ENCODE data around the gene PLOD1. TPM values are rescaled to one million over a fixed set of nuclear protein-coding genes. Genes with fewer than 3 reads are reported as not detected.

PLOD1 gene
- total and polyA plus RNA-seq, 2 of the 13 experiments (the other 11 are each of a cell fraction or from before 2014, with no cell fraction given): 70.1 to 318 TPM

DNA sequence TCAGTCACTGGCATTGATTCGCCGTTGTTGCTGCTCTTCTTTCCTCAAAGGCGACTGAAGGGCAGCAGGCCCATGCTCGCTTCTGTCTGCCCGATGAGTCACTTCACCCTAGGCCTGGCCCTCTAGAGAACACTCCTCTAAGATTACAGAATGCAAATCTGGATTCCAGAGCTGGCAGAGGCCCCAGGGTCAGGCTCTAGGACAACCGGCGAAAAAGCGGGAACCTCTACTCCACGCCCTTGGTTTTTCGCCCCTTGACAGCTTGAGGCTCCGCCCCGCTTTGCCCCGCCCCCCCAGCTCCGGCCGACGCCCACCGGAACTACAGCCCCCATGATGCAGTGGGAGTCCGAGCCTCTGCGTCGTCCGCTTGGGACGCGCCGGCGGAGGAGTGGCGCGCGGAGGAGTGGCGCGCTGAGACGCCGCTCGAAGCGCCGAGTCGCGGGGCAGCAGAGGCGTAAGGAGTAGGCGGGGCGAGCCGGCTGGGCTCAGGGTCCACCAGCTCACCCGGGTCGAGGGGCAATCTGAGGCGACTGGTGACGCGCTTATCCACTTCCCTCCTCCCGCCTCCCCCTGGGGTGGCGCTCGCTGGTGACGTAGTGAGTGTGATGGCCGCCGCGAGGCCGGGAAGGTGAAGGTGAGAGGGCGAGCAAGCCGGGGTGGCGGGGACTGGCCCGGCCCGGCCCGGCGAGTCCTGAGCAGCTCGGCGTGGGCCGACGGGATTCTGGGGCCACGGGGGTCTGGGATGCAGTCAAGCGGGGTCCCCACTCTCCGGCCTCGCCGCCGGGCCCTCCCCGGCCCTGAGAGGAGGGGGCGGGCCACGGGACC is 45.5 kb downstream of the PLOD1 start, which contains the start of gene MFN2 (continued):
- TF ChIP-seq KIAA2018 (CRISPR knock-in tag; IDR thresholded peaks at IDR 0.05; ENCODE audit: borderline replicate concordance) (no peak), HNF1B (CRISPR knock-in tag; IDR thresholded peaks at IDR 0.05) (peak; percentile 84), ZIK1 (CRISPR knock-in tag; IDR thresholded peaks at IDR 0.05; ENCODE audit: borderline replicate concordance, low read depth) (no peak), ZFP90 (CRISPR knock-in tag; IDR thresholded peaks at IDR 0.05; ENCODE audit: borderline replicate concordance) (peak; percentile 39; the same call in 1 of the 2 replicates), KDM5B (CRISPR knock-in tag; IDR thresholded peaks at IDR 0.05; ENCODE audit: borderline replicate concordance) (peak; percentile 25; the same call in 1 of the 2 replicates), ZSCAN21 (CRISPR knock-in tag; IDR thresholded peaks at IDR 0.05; ENCODE audit: borderline replicate concordance) (peak; percentile 78; the same call in 1 of the 2 replicates), FOXC1 (CRISPR knock-in tag; IDR thresholded peaks at IDR 0.05; ENCODE audit: borderline replicate concordance) (peak; percentile 36; the same call in 1 of the 2 replicates), CBX1 (IDR thresholded peaks at IDR 0.05; ENCODE audit: low read depth) (peak; percentile 79), ZNF709 (CRISPR knock-in tag; IDR thresholded peaks at IDR 0.05) (no peak)
- TF ChIP-seq, protein P1, sequence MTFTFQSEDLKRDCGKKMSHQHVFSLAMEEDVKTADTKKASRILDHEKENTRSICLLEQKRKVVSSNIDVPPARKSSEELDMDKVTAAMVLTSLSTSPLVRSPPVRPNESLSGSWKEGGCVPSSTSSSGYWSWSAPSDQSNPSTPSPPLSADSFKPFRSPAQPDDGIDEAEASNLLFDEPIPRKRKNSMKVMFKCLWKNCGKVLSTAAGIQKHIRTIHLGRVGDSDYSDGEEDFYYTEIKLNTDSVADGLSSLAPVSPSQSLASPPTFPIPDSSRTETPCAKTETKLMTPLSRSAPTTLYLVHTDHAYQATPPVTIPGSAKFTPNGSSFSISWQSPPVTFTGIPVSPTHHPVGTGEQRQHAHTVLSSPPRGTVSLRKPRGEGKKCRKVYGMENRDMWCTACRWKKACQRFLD (CRISPR knock-in tag; IDR thresholded peaks at IDR 0.05; ENCODE audit: borderline replicate concordance): no peak
- TF ChIP-seq, protein P2, sequence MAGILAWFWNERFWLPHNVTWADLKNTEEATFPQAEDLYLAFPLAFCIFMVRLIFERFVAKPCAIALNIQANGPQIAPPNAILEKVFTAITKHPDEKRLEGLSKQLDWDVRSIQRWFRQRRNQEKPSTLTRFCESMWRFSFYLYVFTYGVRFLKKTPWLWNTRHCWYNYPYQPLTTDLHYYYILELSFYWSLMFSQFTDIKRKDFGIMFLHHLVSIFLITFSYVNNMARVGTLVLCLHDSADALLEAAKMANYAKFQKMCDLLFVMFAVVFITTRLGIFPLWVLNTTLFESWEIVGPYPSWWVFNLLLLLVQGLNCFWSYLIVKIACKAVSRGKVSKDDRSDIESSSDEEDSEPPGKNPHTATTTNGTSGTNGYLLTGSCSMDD (CRISPR knock-in tag; IDR thresholded peaks at IDR 0.05): no peak
- TF ChIP-seq, protein P3, sequence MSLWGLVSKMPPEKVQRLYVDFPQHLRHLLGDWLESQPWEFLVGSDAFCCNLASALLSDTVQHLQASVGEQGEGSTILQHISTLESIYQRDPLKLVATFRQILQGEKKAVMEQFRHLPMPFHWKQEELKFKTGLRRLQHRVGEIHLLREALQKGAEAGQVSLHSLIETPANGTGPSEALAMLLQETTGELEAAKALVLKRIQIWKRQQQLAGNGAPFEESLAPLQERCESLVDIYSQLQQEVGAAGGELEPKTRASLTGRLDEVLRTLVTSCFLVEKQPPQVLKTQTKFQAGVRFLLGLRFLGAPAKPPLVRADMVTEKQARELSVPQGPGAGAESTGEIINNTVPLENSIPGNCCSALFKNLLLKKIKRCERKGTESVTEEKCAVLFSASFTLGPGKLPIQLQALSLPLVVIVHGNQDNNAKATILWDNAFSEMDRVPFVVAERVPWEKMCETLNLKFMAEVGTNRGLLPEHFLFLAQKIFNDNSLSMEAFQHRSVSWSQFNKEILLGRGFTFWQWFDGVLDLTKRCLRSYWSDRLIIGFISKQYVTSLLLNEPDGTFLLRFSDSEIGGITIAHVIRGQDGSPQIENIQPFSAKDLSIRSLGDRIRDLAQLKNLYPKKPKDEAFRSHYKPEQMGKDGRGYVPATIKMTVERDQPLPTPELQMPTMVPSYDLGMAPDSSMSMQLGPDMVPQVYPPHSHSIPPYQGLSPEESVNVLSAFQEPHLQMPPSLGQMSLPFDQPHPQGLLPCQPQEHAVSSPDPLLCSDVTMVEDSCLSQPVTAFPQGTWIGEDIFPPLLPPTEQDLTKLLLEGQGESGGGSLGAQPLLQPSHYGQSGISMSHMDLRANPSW (CRISPR knock-in tag; IDR thresholded peaks at IDR 0.05; ENCODE audit: borderline replicate concordance): no peak; the same call in 1 of the 2 replicates
